Measurements from ENCODE around the gene FAM83D.
A peak's percentile ranks its signal among the peaks of the same experiment; 100 is the strongest.

FAM83D gene

DNA sequence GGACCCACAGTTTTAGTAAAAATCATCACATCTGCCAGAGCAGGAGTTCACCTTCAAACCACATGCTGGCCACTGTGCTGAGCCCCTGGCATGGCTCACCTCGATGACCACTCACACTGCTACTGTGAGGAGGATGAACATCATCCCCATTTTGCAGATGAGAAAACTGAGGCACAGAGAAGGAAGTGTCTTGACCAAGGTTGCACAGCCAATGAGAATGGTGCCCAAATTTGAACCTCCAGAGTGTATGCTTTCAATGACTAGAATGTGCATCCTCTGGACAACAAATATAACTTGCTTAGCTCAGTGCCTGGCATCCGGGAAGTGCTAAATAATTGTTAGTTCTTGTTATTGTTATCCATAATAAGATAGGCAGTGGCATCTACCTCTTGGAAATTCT lies 37.2 kb upstream of the FAM83D start:
- no peaks in the 10 kb centered on the region for H3K9me3 ChIP-seq (ENCODE audit: control insufficient read depth, low read depth, low read length)
- H3K36me3 ChIP-seq (ENCODE audit: control insufficient read depth, low read depth, low read length): no peaks in the 10 kb centered on the region
- no peak overlapping the region for H3K9ac ChIP-seq (ENCODE audit: low read length)
- H3K27me3 ChIP-seq (ENCODE audit: control insufficient read depth, insufficient read depth, low read length): no peaks in the 10 kb centered on the region
- no peak overlapping the region for H3K4me3 ChIP-seq (ENCODE audit: low read length)
- peaks cover 10% of the 10 kb centered on the region for H3K4me1 ChIP-seq (ENCODE audit: control insufficient read depth, low read depth, low read length)
- H3K27ac ChIP-seq (ENCODE audit: low read length): no peak overlapping the region

DNA sequence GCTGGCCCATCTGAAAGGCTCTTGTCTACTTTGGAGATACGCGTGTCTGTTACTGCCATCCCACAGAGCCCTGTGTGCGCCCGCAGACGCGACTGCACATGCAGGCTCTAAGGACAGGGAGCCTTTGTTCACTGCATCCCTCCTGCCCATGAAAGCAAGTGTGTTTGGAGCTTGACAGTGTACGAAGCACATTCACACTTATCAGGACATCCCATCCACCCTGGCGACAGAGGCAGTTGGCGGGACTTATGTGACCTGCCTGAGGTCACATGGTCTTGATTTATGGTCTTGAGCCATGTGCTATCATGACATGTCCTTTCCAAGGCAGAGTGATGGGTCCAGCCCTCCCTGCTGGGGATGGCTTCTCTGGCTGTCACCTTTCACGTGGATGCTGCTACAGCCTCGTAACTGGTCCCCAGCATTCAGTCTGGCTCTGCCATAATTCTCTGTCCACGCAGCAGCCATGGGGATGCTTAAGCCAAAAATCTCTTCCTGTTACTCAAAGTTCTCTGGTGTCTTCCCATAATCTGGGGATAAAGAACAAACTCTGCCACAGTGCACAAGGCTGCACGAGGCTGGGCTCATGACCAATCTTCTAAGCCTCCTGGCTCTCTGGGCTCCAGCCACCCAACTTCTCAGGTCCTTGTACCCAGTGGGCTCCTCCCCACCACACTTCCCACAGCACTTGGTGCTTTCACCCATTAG lies 36.3 kb upstream of the FAM83D start:
- Histone ChIP-seq H3K27me3 (ENCODE audit: control insufficient read depth, insufficient read depth, low read length) (no peaks in the 10 kb centered on the region), H3K9ac (ENCODE audit: low read length) (no peak overlapping the region), H3K36me3 (ENCODE audit: control insufficient read depth, low read depth, low read length) (no peaks in the 10 kb centered on the region), H3K4me1 (ENCODE audit: control insufficient read depth, low read depth, low read length) (peaks cover 10% of the 10 kb centered on the region), H3K4me3 (ENCODE audit: low read length) (no peak overlapping the region), H3K9me3 (ENCODE audit: control insufficient read depth, low read depth, low read length) (no peaks in the 10 kb centered on the region), H3K27ac (ENCODE audit: low read length) (no peak overlapping the region)

DNA sequence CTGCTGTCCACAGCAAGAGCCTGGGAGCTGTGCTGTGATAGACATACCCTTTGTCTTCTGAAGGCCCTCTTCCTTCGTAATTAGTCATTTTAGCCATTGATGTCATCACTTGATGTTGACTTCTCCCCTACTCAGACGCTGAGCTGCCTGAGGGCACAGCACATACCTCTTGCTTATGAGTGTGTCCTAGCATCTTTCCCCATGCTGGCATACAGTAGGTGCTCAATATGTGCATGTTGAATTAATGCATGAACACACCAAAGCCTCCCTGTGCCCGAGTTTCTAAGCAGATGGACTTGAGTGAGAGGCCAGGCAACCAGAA lies 35.8 kb upstream of the FAM83D start:
- Histone ChIP-seq H3K4me3 (ENCODE audit: low read length) (no peak overlapping the region), H3K36me3 (ENCODE audit: control insufficient read depth, low read depth, low read length) (no peaks in the 10 kb centered on the region), H3K9ac (ENCODE audit: low read length) (no peak overlapping the region), H3K4me1 (ENCODE audit: control insufficient read depth, low read depth, low read length) (peaks cover 10% of the 10 kb centered on the region), H3K9me3 (ENCODE audit: control insufficient read depth, low read depth, low read length) (no peaks in the 10 kb centered on the region), H3K27me3 (ENCODE audit: control insufficient read depth, insufficient read depth, low read length) (no peaks in the 10 kb centered on the region), H3K27ac (ENCODE audit: low read length) (no peak overlapping the region)

DNA sequence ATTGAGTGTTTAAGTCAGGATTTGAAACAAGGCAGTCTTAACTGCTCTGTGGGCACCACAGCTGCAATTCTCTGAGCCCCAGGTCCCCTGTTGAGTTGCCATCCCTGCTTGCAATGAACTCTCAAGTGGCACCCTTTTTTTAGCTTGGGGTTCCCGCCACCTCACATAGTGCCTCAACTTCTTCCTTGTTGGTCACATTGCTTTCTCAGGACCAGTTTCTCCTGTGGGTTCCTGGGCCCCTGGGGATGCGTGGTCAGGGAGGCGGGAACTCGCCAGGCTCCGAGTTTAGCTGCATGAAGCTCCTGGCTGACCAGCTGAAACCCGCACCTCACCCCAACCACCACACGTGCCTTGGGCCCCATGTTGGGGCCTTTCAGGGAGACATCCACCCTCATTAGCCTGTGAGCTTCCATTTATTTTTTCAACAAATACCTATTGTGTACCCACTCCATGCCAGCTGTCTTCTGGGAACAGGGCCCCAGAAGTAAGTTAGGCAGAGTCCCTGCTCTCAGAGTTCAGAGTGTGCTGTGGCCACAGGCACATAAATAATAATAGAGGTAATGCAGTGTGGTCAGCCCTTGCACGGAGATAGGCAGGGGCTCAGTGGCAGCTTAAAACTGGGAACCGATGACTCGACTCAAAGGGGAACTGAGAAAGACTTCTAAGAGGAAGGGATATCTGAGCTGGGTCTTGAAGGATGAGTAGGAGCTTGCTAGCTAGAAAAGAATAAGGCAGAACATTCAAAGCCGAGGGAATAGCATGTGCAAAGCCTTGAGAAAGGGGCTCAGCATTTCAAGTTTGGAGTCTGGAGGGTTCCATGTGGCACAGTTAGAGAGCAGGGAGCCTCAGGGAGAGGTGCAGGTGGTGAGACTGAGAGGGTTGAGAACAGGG lies 33.9 kb upstream of the FAM83D start:
- no peak overlapping the region for H3K4me3 ChIP-seq (ENCODE audit: low read length)
- H3K4me1 ChIP-seq (ENCODE audit: control insufficient read depth, low read depth, low read length): peaks cover 10% of the 10 kb centered on the region
- H3K9ac ChIP-seq (ENCODE audit: low read length): no peak overlapping the region
- H3K9me3 ChIP-seq (ENCODE audit: control insufficient read depth, low read depth, low read length): no peaks in the 10 kb centered on the region
- H3K27me3 ChIP-seq (ENCODE audit: control insufficient read depth, insufficient read depth, low read length): no peaks in the 10 kb centered on the region
- H3K27ac ChIP-seq (ENCODE audit: low read length): no peak overlapping the region
- no peaks in the 10 kb centered on the region for H3K36me3 ChIP-seq (ENCODE audit: control insufficient read depth, low read depth, low read length)

DNA sequence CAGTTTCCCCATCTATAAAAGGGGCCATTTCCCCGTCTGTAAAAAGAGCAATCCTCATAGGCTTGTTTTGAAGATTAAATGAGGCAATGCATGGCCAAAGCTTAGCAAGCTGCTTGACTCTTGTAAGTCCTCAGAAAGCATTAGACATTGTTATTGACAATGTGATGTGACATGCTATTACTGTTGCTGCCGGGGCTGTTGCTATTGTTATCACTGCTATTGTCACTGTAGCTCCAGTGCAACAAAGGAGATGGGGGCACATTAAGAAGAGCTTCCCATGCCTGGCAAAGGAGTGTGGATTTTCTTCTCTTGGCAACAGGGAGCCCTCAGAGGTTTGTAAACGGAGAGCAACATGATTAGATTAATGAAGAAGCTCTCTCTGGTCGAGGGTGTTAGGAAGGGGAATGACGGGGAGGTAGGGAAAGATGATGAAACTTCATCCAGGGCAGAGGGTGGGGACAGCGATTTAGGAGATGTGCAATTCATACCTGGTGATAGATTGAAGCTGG lies 33.1 kb upstream of the FAM83D start:
- H3K9ac ChIP-seq (ENCODE audit: low read length): no peak overlapping the region
- no peak overlapping the region for H3K27ac ChIP-seq (ENCODE audit: low read length)
- no peaks in the 10 kb centered on the region for H3K27me3 ChIP-seq (ENCODE audit: control insufficient read depth, insufficient read depth, low read length)
- no peaks in the 10 kb centered on the region for H3K36me3 ChIP-seq (ENCODE audit: control insufficient read depth, low read depth, low read length)
- H3K4me3 ChIP-seq (ENCODE audit: low read length): no peak overlapping the region
- H3K4me1 ChIP-seq (ENCODE audit: control insufficient read depth, low read depth, low read length): peaks cover 10% of the 10 kb centered on the region
- no peaks in the 10 kb centered on the region for H3K9me3 ChIP-seq (ENCODE audit: control insufficient read depth, low read depth, low read length)

DNA sequence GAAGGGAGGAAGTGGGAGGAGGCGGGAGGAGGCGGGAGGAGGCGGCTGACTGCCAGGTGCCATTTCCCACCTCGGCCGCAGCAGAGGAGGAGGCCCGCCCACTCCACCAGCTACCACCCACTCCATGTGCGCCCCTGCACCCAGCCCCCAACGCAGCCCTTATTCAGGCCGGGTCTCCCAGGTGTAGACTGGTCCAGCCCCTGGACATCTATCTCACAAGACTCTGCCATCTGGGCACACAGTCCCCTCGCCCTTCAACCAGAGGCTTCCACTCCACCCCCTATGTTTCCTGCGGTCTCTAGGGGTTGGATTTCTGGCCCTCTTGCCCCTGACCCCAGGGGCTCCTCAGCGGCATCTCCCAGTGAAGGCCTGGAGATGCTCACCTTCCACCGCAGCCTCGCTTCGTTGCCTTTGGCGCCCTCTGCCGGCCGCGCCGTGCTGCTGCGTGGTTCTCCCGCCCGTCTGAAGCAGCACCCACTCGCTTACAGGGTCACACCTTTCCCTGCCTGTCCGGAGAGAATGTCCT lies 32.6 kb upstream of the FAM83D start:
- H3K27ac ChIP-seq (ENCODE audit: low read length): no peak overlapping the region
- no peaks in the 10 kb centered on the region for H3K27me3 ChIP-seq (ENCODE audit: control insufficient read depth, insufficient read depth, low read length)
- H3K4me3 ChIP-seq (ENCODE audit: low read length): peak overlapping the region; percentile 42
- no peaks in the 10 kb centered on the region for H3K36me3 ChIP-seq (ENCODE audit: control insufficient read depth, low read depth, low read length)
- no peak overlapping the region for H3K9ac ChIP-seq (ENCODE audit: low read length)
- no peaks in the 10 kb centered on the region for H3K9me3 ChIP-seq (ENCODE audit: control insufficient read depth, low read depth, low read length)
- peaks cover 10% of the 10 kb centered on the region for H3K4me1 ChIP-seq (ENCODE audit: control insufficient read depth, low read depth, low read length)

DNA sequence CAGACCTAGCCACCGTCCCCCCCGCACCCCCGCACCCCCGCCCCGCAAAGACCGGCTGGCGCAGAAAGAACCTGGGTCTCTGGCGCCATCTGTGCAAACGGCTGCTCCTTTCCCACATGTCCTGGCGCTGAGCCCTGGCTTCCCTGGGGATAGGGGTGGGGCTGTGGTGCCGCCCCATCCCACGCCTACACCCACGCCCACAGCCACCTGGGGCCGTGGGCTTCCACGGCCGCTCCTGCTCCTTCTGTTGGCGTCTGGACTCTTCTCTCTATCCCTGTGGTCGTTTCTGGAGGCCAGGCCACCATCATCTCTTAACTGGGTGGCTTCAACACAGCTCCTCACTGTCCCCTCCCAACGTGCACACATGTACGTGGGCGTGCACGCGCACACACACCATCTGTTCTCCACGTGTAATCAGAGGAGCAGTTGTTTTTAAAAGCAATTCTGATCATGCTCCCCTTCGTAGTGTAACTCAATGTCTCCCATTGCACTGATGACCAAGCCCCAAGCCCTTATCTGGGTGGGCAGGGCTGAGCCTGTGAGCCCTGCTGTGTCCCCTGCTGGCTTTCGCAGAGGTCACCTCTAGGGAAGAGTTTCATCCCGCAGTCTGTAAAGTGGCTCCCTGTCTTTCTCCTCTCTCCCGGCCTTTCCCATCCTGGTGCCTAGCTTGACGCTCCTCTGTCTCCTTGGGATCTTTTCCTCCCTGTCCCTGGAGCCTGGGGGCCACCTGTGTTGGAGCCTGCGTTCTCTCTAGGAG lies 31.9 kb upstream of the FAM83D start:
- Histone ChIP-seq H3K27me3 (ENCODE audit: control insufficient read depth, insufficient read depth, low read length) (no peaks in the 10 kb centered on the region), H3K4me3 (ENCODE audit: low read length) (no peak overlapping the region), H3K4me1 (ENCODE audit: control insufficient read depth, low read depth, low read length) (peaks cover 10% of the 10 kb centered on the region), H3K9ac (ENCODE audit: low read length) (no peak overlapping the region), H3K27ac (ENCODE audit: low read length) (no peak overlapping the region), H3K36me3 (ENCODE audit: control insufficient read depth, low read depth, low read length) (no peaks in the 10 kb centered on the region), H3K9me3 (ENCODE audit: control insufficient read depth, low read depth, low read length) (no peaks in the 10 kb centered on the region)

DNA sequence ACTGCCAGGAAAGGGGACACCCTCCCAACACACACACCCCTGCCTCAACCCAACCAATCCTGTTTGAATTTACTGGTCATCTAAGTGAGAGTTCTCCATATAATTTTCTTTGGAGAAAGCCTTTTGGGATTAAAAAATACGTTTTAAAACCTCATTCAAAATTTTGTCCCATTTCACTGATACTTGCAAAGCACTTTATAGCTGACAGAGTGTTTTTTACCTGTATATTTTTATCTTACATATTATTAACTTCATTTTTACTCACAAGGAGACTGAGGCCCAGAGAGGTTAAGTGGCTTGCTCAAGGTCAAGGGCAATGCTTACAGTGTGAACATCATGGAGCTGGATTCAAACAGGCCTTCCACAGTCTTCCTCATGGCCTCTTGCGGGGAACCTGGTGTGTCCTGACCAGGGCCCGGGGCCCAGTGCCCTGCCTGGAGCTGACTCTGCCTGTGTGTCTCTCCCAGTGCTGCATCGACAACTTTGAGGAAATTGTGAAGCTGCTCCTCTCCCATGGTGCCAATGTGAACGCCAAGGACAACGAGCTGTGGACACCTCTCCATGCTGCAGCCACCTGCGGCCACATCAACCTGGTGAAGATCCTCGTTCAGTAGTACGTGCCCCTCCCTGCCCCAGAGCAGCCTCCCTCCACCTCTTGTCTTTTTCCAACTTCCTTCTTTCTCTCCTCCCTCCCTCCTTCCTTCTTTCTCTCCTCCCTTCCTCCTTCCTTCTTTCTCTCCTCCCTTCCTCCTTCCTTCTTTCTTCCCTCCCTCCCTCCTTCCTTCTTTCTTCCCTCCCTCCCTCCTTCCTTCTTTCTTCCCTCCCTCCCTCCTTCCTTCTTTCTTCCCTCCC lies 30.9 kb upstream of the FAM83D start:
- H3K4me3 ChIP-seq (ENCODE audit: low read length): no peak overlapping the region
- no peaks in the 10 kb centered on the region for H3K9me3 ChIP-seq (ENCODE audit: control insufficient read depth, low read depth, low read length)
- H3K4me1 ChIP-seq (ENCODE audit: control insufficient read depth, low read depth, low read length): peaks cover 10% of the 10 kb centered on the region
- H3K27me3 ChIP-seq (ENCODE audit: control insufficient read depth, insufficient read depth, low read length): no peaks in the 10 kb centered on the region
- no peaks in the 10 kb centered on the region for H3K36me3 ChIP-seq (ENCODE audit: control insufficient read depth, low read depth, low read length)
- no peak overlapping the region for H3K27ac ChIP-seq (ENCODE audit: low read length)
- no peak overlapping the region for H3K9ac ChIP-seq (ENCODE audit: low read length)

DNA sequence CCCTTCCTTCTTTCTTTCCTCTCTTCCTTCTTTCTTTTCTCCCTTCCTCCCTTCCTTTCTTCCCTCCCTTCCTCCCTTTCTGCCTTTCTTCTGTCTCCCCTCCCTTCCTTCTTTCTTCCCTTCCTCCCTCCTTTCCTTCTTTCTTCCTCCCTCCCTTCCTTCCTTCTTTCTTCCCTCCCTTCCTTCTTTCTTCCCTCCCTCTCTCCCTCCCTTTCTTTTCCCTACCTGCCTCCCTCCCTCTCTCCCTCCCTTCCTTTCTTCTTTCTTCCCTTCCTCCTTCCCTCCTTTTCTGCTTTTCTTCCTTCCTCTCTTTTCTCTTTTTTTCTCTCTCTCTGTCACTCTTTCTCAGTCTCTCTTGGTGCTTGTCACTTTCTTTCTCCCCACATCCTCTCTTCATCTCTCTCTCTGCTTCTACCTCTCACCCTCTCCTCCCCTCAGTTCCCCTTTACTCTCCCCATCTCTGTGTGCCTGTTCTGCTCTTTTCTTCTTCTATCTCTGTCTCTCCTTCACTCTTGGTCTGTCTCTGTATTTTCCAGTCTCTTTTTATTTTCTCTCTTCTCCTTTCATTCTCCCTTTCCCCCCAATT lies 30.1 kb upstream of the FAM83D start:
- H3K27me3 ChIP-seq (ENCODE audit: control insufficient read depth, insufficient read depth, low read length): no peaks in the 10 kb centered on the region
- no peaks in the 10 kb centered on the region for H3K36me3 ChIP-seq (ENCODE audit: control insufficient read depth, low read depth, low read length)
- no peak overlapping the region for H3K4me3 ChIP-seq (ENCODE audit: low read length)
- no peak overlapping the region for H3K9ac ChIP-seq (ENCODE audit: low read length)
- no peak overlapping the region for H3K27ac ChIP-seq (ENCODE audit: low read length)
- peaks cover 10% of the 10 kb centered on the region for H3K4me1 ChIP-seq (ENCODE audit: control insufficient read depth, low read depth, low read length)
- H3K9me3 ChIP-seq (ENCODE audit: control insufficient read depth, low read depth, low read length): no peaks in the 10 kb centered on the region

DNA sequence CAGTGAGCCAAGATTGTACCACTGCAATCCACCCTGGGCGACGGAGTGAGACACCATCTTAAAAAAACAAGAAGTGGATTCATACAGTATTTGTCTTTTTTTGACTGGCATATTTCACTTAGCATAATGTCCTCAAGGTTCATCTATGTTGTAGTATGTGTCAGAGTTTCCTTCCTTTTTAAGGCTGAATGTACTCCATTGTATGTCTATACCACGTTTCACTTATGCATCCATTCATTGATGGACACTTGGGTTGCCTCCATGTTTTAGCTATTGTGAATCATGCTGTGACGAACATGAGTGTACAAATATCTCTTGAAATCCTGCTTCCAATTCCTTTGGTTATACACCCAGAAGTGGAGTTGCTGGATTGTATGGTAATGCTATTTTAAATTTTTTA lies 28.9 kb upstream of the FAM83D start:
- no peaks in the 10 kb centered on the region for H3K9me3 ChIP-seq (ENCODE audit: control insufficient read depth, low read depth, low read length)
- H3K4me1 ChIP-seq (ENCODE audit: control insufficient read depth, low read depth, low read length): peaks cover 10% of the 10 kb centered on the region
- no peak overlapping the region for H3K9ac ChIP-seq (ENCODE audit: low read length)
- no peak overlapping the region for H3K4me3 ChIP-seq (ENCODE audit: low read length)
- no peak overlapping the region for H3K27ac ChIP-seq (ENCODE audit: low read length)
- H3K27me3 ChIP-seq (ENCODE audit: control insufficient read depth, insufficient read depth, low read length): no peaks in the 10 kb centered on the region
- no peaks in the 10 kb centered on the region for H3K36me3 ChIP-seq (ENCODE audit: control insufficient read depth, low read depth, low read length)
